ENCODE measurements around the gene PHACTR3. TPM values are rescaled to one million over a fixed set of nuclear protein-coding genes. Genes with fewer than 3 reads are reported as not detected.

Gene PHACTR3
- total RNA-seq, 1 donor from 2014 or later = 0.14 TPM

DNA sequence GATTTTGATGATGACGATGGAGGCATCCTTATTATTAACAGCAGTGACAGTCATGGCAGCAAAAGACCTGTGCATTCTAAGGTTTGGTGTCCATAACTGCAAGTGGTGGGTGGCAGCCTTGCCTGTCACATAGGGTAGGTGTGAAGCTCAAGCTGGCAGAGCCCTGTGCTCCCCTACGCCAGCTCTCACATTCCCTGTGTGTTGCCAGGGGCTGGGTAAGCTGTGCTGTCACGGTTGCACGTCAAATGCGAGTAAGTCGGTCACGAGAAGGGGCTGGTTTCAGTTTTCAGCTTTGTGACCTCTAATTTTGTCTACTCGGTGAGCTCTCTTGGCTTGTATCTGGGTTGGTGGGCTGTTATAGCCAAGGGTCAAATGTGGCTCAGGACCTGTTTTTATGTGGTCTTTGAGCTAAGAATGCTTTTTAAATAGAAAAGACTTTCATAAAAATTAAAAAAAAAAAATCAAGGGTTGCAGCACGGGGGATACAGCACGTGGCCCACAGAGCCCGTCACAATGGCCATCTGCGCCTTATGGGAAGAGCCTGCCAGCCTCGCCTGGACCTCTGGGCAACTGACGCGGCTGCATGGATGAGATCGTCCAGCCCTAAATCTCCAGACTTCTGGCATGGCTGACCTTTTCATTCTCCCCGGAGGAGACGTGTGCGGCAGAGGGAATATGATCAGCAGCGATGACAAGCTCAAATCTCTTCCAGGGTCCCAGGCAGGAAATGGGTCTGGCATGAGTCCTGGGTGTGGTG lies 148.5 kb downstream of the PHACTR3 start:
- Mint-ChIP-seq H3K36me3 (ENCODE audit: low read depth, unreplicated experiment) (no peaks in the 10 kb centered on the region), H3K4me1 (ENCODE audit: low read depth, unreplicated experiment) (peaks cover 9% of the 10 kb centered on the region), H3K27ac (ENCODE audit: unreplicated experiment) (no peak overlapping the region), H3K9me3 (ENCODE audit: unreplicated experiment) (no peaks in the 10 kb centered on the region), H3K27me3 (ENCODE audit: low read depth, unreplicated experiment) (peaks cover 74% of the 10 kb centered on the region), H3K4me3 (ENCODE audit: unreplicated experiment) (no peak overlapping the region)
- no peak overlapping the region for H3K4me2 ChIP-seq (ENCODE audit: low read length)
- no peaks in the 10 kb centered on the region for H3K36me3 ChIP-seq (ENCODE audit: insufficient read depth, low read length)
- no peaks in the 10 kb centered on the region for H3K79me2 ChIP-seq (ENCODE audit: insufficient read depth, low read length)
- FAIRE-seq (no peak), DNase-seq (ENCODE audit: low read depth) (no peak)
- no peak overlapping the region for H3K27ac ChIP-seq (ENCODE audit: low read depth, low read length)
- H3K9me3 ChIP-seq (ENCODE audit: insufficient read depth, low read depth, low read length) = no peaks in the 10 kb centered on the region
- no peaks in the 10 kb centered on the region for H4K20me1 ChIP-seq (ENCODE audit: insufficient read depth, low read length)
- H3K9ac ChIP-seq (ENCODE audit: low read length) = no peak overlapping the region
- H2AFZ ChIP-seq (ENCODE audit: low read depth, low read length) = no peak overlapping the region
- no peak overlapping the region for H3K4me3 ChIP-seq (ENCODE audit: insufficient read depth, low read depth, low read length)
- no peaks in the 10 kb centered on the region for H3K4me1 ChIP-seq (ENCODE audit: insufficient read depth, low read length)
- TF ChIP-seq CTCF (IDR thresholded peaks at IDR 0.05; ENCODE audit: insufficient read depth, low read depth, low read length) (no peak), EZH2 (IDR thresholded peaks at IDR 0.05; ENCODE audit: insufficient read depth, low read length) (no peak)
- no peaks in the 10 kb centered on the region for H3K27me3 ChIP-seq (ENCODE audit: insufficient read depth, low read length)

- Mint-ChIP-seq H3K4me1 (ENCODE audit: low read depth, unreplicated experiment) (peaks cover 8% of the 10 kb centered on the region), H3K27me3 (ENCODE audit: low read depth, unreplicated experiment) (peaks cover 73% of the 10 kb centered on the region), H3K27ac (ENCODE audit: unreplicated experiment) (no peak overlapping the region), H3K36me3 (ENCODE audit: low read depth, unreplicated experiment) (no peaks in the 10 kb centered on the region), H3K9me3 (ENCODE audit: unreplicated experiment) (no peaks in the 10 kb centered on the region), H3K4me3 (ENCODE audit: unreplicated experiment) (no peak overlapping the region)
- Histone ChIP-seq H4K20me1 (ENCODE audit: insufficient read depth, low read length) (no peaks in the 10 kb centered on the region), H3K4me3 (ENCODE audit: insufficient read depth, low read depth, low read length) (no peak overlapping the region), H3K27ac (ENCODE audit: low read depth, low read length) (no peak overlapping the region), H3K4me2 (ENCODE audit: low read length) (no peak overlapping the region), H3K4me1 (ENCODE audit: insufficient read depth, low read length) (no peaks in the 10 kb centered on the region), H3K79me2 (ENCODE audit: insufficient read depth, low read length) (no peaks in the 10 kb centered on the region), H2AFZ (ENCODE audit: low read depth, low read length) (no peak overlapping the region), H3K27me3 (ENCODE audit: insufficient read depth, low read length) (no peaks in the 10 kb centered on the region), H3K9me3 (ENCODE audit: insufficient read depth, low read depth, low read length) (no peaks in the 10 kb centered on the region), H3K36me3 (ENCODE audit: insufficient read depth, low read length) (no peaks in the 10 kb centered on the region), H3K9ac (ENCODE audit: low read length) (no peak overlapping the region)
- TF ChIP-seq EZH2 (IDR thresholded peaks at IDR 0.05; ENCODE audit: insufficient read depth, low read length) (no peak), CTCF (IDR thresholded peaks at IDR 0.05; ENCODE audit: insufficient read depth, low read depth, low read length) (no peak)
- no peak for FAIRE-seq
- DNase-seq (ENCODE audit: low read depth) = no peak
These were observed 149.5 kb downstream of the PHACTR3 start for GRCh38 chr20:59753836-59754235.

DNA sequence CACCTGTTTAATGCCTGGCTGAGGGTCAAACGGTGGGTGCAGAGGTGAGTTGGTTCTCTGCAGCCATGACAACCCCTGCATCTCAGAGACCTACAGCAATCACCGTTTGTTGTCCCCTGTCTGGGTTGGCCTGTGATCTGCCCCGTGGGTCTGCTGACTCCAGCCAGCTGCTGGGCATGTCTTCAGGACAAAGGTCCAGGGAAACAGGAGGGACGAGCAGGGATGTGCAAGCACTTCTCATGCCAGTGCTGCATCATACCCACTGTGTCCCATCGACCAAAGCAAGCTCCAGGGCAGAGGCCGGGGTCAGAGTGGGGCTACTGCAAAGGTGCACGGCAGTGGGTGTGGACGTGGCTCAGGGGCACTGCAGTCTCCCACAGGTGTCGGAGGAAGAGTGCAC lies 150.2 kb downstream of the PHACTR3 start:
- no peak overlapping the region for H2AFZ ChIP-seq (ENCODE audit: low read depth, low read length)
- FAIRE-seq (no peak), DNase-seq (ENCODE audit: low read depth) (no peak)
- no peaks in the 10 kb centered on the region for H3K27me3 ChIP-seq (ENCODE audit: insufficient read depth, low read length)
- H3K9ac ChIP-seq (ENCODE audit: low read length) = no peak overlapping the region
- H3K36me3 ChIP-seq (ENCODE audit: insufficient read depth, low read length) = no peaks in the 10 kb centered on the region
- no peaks in the 10 kb centered on the region for H3K4me1 ChIP-seq (ENCODE audit: insufficient read depth, low read length)
- no peaks in the 10 kb centered on the region for H3K36me3 Mint-ChIP-seq (ENCODE audit: low read depth, unreplicated experiment)
- no peak overlapping the region for H3K27ac ChIP-seq (ENCODE audit: low read depth, low read length)
- H3K4me2 ChIP-seq (ENCODE audit: low read length) = no peak overlapping the region
- no peaks in the 10 kb centered on the region for H3K79me2 ChIP-seq (ENCODE audit: insufficient read depth, low read length)
- no peaks in the 10 kb centered on the region for H3K9me3 Mint-ChIP-seq (ENCODE audit: unreplicated experiment)
- H3K4me3 Mint-ChIP-seq (ENCODE audit: unreplicated experiment) = no peak overlapping the region
- H3K27ac Mint-ChIP-seq (ENCODE audit: unreplicated experiment) = no peak overlapping the region
- no peak overlapping the region for H3K4me3 ChIP-seq (ENCODE audit: insufficient read depth, low read depth, low read length)
- TF ChIP-seq EZH2 (IDR thresholded peaks at IDR 0.05; ENCODE audit: insufficient read depth, low read length) (no peak), CTCF (IDR thresholded peaks at IDR 0.05; ENCODE audit: insufficient read depth, low read depth, low read length) (no peak)
- peaks cover 74% of the 10 kb centered on the region for H3K27me3 Mint-ChIP-seq (ENCODE audit: low read depth, unreplicated experiment)
- no peaks in the 10 kb centered on the region for H3K9me3 ChIP-seq (ENCODE audit: insufficient read depth, low read depth, low read length)
- no peaks in the 10 kb centered on the region for H4K20me1 ChIP-seq (ENCODE audit: insufficient read depth, low read length)
- H3K4me1 Mint-ChIP-seq (ENCODE audit: low read depth, unreplicated experiment) = peaks cover 2% of the 10 kb centered on the region

Data from astrocyte (in vitro differentiated cells and primary cell).